ENCODE results near the gene ZC3H7A.

The ZC3H7A gene

DNA sequence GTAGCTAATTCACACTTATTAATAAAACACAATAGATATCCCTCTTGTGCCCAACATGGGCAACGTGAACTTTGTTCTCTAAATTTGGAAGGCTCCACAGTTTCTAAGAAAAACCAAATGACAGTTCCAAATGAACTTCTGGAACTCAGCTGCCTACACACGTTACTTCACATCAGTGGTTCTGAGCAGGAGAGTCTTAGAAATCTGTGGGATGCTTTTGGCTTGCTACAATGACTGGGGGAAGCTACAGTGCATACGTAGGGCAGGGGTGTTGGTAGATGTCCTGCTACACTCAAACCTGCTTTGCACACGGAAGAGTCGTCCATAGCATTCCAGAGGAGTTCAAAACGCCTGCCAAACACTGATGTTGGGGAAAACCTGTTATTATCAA lies 62.4 kb downstream of the ZC3H7A start:
- no peak for DNase-seq

DNA sequence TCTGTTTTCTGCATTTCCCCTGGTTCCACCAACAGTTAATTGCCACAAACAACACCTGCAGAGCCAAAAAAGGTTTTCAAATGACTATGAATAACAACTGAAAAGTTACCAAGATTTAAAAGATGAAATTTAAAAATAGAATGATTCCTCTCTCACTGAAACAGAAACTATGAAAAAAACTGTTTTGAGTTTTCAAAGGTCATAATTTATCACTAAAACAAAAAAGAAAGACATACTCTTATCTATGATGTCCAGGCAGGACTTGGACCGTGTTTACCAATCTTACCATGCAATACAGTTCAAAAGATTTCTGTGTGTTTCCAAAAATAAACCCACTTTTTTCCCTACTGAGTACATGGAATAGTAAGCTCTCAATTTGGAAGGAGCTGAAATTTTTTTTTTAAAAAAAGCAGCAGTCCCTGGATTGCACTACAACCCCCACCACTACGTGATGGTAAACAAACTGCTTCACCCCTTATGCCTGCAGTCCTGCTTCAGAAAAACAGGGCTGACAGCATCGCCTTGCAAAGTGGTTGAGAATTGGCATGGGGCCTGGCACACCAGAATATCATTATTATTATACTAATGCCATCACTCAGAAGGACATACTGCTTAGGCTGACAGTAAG lies 62.9 kb downstream of the ZC3H7A start:
- DNase-seq, result no peak

DNA sequence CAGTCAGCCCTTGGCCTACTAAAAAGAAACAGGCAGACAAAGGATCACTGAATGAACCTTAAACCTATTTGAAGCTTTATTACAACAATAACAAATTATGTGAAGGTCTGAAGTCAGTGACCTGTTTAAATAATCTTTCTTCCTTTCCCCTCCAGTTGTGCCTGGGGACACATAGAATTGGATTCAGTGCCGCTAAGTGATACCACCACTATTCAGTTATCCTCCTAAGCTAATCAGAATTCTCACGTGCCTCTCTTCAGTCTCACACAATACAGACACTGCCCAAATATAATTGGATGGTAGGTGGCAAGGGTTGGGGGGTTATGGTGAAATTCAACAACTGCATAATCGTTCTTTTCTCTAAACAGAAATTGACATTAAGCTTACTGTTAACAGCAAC lies 65.8 kb downstream of the ZC3H7A start:
- DNase-seq, result no peak

DNA sequence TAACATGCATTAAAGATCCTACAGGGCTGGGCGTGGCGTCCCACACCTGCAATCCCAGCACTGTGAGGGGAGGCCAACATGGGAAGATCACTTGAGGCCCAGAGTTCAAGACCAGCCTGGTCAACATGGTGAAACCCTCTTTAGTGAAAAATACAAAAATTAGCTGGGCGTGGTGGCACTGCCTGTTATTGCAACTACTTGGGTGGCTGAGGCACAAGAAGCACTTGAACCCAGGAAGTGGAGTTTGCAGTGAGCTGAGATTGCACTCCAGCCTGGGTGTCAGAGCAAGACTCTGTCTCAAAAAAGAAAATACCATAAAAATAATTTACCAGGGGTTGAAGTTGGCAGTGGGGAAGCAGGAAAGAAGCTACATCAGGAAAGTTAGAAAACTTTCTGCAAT lies 67.3 kb downstream of the ZC3H7A start:
- no peak for DNase-seq

DNA sequence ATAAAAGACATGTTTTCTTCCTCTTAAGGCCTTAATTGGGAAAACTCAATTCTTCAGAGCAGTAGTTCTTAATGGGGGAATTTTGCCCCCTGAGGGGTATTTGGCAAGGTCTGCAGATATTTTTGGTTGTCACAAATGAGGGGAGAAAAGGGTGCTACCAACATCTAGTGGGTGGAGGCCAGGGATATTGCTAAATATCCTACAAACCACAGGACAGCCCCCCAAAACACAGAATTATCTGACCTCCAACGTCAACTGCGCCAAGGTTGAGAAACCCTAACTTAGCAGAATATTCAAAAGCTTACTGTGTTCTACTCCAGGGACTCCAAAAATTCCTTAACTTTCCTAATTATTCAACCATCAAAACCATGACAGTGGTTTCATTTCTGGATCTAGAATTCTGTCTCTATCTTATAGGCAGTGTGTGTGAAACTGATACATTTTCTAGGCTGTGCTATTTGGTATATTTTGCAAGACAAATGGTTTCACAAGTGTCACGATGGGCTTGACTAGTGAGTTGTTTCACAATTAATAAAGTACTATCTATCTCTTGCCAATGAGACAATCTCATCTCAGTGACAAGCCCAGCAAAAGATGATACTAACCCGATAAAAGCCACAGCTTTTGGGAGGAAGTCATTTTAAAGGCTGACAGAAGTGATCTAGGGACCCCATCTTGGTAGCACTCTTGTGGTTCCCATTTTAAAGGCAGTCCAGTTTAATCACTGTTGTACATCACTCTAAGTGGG lies 69.1 kb downstream of the ZC3H7A start:
- DNase-seq, result no peak

DNA sequence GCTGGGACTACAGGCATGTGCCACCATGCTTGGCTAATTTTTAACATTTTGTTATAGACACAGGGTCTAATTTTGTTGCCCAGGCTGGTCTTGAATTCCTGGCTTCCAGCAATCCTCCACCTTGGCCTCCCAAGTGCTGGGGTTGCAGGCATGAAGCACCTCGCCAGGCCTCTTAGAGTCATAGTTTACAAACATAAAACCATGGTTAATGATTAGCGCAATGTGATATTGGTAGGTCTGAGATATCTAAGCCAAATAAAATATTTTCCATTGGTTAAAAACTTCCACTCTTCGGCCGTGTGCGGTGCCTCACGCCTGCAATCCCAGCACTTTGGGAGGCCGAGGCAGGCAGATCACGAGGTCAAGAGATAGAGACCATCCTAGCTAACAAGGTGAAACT lies 71.0 kb downstream of the ZC3H7A start:
- DNase-seq, result no peak

DNA sequence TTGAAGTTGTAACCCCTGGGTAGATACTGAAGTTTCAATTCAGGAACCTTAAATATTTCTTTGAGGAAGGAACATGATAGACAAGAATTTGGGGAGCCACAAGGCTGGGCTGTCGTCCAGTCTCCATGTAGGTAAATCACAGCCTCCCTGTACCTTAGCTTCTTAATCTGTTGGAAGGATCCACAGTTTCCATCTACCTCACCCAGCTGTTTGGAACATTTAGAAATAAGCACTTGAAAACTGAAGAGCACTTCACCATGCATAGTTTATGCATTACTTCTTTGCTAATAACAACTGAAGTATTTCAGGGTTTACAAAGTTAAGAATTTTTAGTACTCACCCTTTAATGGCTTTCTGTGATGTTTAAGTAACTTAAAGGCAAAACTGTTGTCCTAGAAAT lies 71.6 kb downstream of the ZC3H7A start:
- DNase-seq, result no peak

DNA sequence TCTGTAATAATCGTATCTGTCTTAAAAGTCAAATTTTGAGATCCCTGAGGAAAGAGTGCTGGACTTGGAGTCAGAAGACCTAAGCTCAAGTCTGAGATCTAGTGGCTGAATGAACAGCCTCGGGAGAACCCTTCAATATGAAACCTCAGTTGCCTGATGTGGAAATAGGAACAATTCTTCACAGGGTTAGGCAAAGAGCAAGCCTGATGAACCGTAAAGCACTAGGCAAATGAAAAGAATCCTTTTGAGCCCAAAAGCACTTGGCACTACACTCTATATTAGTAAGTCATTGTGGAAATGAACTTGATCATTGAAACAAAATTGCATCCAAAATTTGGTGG lies 74.6 kb downstream of the ZC3H7A start:
- DNase-seq, result no peak

DNA sequence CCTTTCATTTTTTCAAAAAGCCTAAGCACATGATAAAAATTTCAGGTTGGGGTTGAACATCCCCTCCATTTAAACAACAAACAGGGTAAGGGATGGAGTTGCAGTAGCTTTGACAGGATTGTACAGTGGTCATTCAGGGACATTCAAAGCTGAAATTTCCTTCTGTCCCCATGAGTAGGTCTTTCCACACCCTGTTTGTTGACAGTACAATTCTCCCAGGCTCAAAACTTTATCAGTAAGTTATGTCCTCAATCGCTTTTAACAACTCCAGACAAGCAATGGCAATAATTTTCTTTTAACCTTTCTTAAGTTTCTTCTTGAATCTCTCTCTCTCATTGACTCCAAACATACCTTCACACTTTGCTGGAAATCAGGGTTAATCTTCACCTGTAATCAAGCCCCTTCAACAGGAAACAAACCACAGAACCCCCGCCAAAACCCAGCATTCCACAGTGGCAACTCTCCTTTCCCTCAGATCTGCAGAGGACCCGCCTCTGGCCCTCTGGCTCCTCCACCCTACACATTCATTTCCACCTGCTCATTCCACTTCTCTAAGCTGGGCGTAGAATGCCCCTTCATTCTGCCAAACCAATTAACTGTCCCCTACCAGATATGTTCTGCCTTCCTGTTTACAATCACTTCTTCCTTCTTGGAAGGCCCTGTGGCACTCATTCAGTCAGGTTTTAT lies 75.1 kb downstream of the ZC3H7A start:
- DNase-seq, result no peak

DNA sequence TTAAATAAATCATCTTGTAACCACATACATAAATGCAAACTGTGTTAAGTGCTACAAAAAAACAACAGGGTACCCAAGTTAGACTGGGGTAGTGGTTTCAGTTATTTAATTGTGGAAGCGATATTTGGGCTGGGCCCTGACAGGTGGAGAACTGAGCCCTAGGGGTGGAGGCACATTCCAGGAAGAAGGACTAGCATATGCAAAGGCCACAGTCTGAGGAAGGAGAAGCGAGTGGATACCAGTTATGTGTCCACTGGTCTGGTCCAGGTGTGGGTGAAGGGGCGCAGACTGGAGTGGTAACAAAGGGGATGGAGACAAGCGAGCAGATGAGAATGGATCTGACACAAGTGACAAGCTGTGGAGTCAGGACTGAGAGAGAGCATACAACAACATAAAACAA lies 77.3 kb downstream of the ZC3H7A start:
- no peak for DNase-seq

DNA sequence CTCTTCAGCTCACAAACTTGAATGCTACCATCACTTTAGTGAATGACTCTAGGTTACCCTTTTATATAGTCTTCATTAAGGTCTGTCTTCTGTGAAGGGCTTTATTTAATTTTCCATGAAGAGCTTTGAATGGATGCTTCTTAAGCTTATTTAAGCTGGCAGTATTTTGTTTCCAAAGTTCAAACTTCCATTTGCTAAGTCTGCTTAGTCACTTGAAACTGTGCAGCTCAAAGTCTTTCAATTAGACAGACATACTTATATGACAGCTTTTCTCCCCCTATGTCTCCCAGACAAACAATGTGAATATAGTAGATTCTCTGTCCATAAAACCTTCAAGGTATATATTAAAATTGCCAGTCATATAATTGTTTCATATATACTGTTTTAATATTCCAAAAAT lies 77.9 kb downstream of the ZC3H7A start:
- DNase-seq, result no peak

DNA sequence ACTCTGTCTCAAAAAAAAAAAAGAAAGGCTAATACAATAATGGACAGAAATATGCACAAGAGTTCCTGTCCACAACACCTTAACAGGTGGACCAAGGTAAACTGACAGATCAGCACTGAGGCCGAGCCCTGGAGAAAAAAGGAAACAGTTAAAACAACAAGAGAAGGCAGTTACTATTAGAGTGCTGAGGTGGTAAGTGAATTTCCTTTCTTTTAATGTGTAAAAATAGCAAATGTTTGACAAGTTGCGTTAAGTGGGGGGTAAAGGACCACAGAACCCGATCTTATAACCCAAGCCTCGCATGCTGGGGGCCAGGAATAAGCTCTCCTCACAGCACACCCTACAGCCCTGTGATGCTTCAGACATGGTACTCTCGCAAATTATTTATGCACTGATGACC lies 79.2 kb downstream of the ZC3H7A start:
- DNase-seq, result no peak

DNA sequence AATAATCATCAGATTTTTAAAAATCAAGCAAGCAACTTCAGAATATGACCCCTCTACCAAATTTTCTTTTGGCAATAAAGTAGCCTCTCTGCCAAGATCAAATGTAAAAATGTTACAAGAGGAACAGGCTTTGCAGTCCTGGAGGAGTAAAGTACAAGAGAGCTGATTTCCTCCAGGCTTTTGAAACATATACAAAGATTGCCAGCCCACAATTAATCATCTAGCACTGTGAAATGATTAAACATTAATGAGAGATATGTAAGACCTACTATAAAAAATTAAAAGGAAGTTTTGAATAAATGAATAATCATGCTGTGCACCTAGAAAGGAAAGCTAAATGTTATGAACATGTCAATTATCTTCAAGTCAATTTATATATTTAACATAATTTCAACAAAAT lies 80.7 kb downstream of the ZC3H7A start:
- DNase-seq, result no peak

DNA sequence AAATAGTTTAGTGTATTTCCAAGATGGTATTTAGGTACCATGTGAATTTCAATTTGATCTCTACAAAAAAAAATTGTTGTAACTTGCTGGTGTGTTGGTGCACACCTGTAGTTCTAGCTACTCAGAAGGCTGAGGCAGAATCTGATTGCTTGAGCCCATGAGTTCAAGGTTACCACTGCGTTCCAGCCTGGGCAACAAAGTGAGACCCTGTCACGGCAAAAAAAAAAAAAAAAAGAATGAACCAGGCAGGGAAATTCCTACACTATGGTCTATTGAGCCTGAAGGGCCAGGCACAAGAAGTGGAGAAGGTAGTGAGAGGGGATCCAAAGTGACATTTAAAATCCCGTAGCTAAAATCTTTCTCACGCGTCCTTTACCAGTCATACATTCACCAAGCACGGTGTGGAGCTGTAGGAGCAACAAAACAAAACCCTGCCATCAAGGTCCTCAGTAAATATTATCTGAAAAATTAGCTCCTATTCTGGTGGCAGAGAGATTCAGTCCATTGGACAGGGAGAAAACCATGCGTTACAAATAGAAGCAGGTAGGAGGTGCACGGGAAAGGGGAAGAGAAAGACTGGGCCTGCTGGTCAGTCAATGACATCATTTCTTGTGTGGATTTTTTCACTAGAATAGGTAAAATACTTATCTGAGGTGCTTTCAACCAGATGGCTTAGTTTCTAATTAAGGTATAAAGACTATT lies 81.7 kb downstream of the ZC3H7A start:
- DNase-seq, result no peak

DNA sequence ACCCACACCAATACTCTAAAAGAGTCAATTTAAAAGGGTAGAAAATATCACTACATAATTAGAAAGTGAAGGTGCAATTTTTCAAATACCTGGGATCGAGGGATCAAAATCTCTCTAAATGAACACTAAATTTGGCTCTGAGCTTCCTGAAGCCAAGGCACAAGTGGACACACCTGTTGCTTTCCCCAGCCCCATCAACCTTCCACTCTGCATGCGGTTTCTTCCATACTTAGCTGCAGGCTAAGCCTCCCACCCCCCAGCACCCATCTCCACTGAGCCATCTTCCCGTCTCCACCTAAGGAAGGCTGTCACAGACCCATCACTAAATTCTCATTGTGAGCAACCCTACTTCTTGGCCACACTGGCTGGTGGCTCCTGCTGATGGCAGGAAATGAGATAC lies 84.9 kb downstream of the ZC3H7A start:
- no peak for DNase-seq

DNA sequence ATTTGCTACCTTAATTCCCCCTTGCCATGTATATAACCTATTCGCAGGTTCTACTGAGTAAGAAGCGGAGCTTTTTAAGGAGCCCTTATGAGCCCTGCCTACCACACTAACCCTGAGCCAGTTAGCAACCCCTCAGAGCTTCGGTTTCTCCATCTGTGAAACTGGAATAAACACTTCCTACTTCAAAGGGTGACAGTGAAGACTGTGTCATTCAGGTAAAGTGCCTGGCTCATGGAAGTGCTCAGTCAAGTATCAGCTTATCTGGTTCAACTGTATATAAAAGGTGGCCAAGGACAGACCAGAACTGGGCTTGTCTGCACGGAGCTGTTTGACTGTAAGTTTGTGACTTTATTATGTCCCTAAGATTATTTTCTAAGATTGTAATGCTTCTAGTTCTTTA lies 85.4 kb downstream of the ZC3H7A start:
- no peak for DNase-seq

DNA sequence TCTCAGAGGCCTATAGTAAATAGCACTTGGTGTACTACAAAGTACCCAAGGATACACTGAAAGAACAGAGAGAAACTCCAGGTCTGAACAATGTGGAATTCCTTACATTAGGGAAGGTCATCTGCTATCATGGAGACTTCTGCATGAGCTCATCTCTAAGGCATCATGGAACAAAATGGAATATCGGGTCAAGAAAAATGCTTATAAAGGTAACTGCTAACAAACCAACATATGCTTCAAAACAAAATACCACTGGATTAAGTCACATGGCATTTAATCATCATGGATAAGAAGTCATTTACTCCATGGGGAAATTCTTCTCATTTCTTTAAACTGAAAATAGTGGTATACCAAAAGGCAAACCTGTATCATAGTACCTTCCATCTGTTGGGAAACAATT lies 88.6 kb downstream of the ZC3H7A start:
- DNase-seq, result no peak

DNA sequence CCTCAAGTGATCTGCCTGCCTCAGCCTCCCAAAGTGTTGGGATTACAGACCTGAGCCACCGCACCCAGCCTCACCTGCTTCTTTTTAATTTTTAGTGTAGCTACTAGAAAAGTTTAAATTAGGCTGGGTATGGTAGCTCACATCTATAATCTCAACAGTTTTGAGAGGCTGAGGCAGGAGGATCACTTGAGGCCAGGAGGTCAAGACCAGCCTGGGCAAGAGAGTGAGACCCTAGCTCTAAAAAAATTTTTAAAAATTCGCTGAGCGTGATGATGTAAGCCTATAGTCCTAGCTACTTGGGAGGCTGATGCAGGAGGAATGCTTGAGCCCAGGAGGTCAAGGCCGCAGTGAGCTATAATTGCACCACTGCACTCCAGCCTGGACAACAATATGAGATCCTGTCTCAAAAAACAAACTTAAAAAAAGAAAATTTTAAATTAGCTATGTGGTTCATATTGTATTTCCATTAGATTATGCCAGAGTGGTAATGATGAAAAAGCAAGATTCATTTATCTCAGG lies 89.3 kb downstream of the ZC3H7A start:
- no peak for DNase-seq

DNA sequence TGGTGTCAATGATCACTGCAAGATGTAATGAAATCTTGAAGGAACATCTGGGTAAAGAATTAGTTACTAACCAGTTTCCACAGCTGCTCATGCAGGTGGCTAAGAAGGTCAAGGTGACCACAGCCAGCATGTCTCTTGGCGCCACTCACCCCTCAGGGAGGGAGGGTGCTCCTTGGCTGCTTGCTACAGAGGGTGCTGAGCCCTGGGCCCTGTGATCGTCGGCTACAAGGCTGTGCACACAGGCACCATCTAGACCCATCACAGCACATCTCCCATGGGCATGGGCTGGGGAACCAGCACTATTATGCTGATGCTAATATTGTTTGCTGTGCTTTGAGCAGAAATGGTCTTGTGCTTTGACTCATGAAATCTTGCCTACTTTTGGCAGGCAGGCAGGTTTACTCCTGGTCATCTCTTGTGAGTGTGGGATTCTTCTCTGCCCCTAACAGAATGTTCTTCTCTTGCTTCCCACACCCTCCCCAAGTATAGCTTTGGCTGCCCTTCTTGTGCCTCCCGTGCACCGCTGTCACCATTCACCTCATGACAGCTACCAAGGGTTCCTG lies 90.8 kb downstream of the ZC3H7A start:
- DNase-seq, result no peak

DNA sequence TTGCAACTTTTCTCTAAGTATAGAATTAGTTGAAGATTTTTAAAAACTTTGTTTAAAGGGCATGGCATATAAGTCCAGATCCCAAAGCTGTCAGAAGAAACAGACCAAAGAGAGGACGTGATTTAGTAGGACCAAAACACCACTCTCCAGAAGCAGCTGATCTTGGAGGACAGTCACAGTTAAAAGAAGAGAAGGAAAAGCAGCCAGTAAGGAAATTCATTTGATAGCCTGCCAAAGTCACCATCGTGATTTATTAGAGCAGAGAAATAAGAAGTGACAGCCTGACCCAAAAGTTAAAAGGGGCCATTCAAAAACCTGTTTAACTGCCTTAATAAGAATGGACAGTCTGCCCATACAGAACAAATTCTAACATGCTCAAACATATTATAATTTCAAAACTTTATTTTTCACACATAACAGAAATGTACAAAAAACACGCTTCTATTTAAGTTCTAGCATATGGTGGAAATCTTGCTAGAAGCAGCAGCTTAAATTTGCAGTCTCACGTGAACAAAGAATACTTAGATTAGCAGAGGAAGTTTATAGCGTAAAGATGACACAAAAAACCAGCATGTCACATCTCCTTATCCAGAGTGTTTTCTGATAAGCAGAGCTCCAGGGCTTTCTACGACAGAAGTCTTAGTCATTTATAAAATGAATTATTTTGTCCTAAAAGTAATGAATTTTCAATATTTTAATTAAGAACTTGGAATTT lies 91.6 kb downstream of the ZC3H7A start:
- DNase-seq, result no peak
